ENCODE results near the gene TSPAN31. TPM values are rescaled to one million over a fixed set of nuclear protein-coding genes. Genes with fewer than 3 reads are reported as not detected.

TSPAN31 gene
- polyA plus RNA-seq, 2 of the 4 experiments (the other 2 are of a cell fraction): 20.6 to 51.9 TPM

DNA sequence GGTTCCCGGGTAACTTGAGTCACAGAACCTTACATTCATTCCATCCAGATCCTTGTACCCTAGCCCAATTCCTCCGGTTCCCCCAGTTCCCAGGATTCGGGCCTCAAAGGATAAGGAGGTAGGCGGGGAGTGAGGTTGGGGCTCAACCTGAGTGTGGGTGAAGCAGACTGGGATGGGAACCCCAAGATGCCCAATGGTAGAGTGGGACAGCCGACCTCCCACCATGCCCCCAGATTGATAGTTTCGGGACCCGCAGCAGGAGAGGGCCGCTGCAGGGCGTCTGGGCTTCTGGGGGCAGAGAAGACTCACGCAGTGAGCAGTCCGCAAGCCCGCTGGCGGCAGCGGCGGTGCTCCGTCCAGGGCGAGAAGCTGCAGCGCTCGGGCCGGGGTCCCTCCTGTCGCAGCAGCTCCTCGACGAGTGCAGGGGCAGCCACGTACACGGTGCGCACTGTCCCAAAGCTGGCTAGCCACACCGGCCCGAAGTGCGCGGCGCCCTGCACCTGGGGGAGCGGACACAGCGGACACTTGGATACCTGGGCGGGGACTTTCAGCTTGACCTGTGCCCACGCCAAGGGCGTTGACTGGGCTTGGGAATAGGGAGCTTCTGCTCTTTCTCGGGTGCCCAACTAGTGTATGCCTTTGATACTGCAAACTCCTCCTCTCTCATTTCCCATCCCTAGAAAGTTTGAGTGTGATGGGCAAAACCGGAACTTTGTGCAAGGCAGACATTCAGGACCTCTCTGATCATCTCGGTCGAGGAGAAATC, 21.0 kb downstream of the TSPAN31 start:
- H3K4me3 ChIP-seq: peak overlapping the region; percentile 52

DNA sequence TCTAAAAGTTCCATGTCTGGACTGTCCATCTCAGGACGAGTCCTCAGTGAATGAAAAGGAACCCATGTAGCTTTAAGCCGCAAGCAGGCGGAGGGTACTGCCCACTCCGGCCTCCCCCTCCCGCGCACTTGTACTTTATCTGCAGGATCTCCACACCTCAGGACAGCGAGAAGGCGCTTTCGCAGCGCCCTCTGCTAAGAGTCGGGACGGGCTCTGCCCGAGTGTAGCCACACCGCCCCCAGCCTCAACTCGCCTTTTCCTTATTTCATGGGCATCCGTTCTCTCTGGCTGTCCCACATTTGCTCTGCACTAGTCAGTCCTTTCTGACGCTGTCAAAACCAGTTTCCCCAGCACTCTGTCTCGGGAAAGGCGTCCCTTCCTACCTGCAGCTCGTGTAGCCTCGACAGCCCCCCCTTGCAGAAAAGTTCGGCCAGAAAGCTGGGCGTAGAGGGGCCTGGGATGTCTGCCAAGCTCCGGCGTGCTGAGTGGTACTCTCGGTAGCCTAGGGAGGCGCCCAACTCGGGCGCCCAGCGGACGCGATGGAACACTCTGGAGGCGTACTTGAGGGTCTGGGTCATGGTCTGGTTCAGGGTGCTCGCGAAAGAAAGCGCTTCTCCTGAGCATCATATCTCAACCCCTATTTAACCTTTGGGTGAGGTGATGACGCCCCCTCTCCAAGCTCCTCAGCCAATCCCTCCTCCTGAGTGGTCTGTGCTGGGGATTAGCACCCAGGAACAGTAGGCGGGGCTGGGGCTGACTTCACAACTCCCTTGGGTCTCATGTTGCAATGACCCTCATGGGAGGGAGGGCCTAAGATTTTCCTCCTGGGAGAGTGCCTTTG, 21.8 kb downstream of the TSPAN31 start, which contains the start of gene CYP27B1:
CYP27B1 (minus strand) TSS at position 615 of the 841 bp plus-strand sequence; CDS start at position 578, 37 bp downstream.
- peak in 1 of 2 experiments; percentile 54 for DNase-seq (ENCODE audit: low read depth in 1 of 2, low spot score in 1 of 2)
- TF ChIP-seq KDM1A (IDR thresholded peaks at IDR 0.05; ENCODE audit: low read depth): no peak
- TF ChIP-seq SREBF2 (IDR thresholded peaks at IDR 0.05): no peak
- TF ChIP-seq, protein P1, sequence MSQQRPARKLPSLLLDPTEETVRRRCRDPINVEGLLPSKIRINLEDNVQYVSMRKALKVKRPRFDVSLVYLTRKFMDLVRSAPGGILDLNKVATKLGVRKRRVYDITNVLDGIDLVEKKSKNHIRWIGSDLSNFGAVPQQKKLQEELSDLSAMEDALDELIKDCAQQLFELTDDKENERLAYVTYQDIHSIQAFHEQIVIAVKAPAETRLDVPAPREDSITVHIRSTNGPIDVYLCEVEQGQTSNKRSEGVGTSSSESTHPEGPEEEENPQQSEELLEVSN (IDR thresholded peaks at IDR 0.05; ENCODE audit: borderline replicate concordance, low read depth): no peak; the same call in 1 of the 2 replicates
- 0 out of 2 replicates have a peak, but pooled peaks have one; percentile 18 for TF ChIP-seq TFCP2L1 (CRISPR knock-in tag; IDR thresholded peaks at IDR 0.05)
- TF ChIP-seq, protein P2, sequence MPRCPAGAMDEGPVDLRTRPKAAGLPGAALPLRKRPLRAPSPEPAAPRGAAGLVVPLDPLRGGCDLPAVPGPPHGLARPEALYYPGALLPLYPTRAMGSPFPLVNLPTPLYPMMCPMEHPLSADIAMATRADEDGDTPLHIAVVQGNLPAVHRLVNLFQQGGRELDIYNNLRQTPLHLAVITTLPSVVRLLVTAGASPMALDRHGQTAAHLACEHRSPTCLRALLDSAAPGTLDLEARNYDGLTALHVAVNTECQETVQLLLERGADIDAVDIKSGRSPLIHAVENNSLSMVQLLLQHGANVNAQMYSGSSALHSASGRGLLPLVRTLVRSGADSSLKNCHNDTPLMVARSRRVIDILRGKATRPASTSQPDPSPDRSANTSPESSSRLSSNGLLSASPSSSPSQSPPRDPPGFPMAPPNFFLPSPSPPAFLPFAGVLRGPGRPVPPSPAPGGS (IDR thresholded peaks at IDR 0.05): no peak
- TF ChIP-seq ZFP36 (IDR thresholded peaks at IDR 0.05; ENCODE audit: borderline replicate concordance, partially characterized antibody): no peak
- no peak for TF ChIP-seq HEYL (CRISPR knock-in tag; IDR thresholded peaks at IDR 0.05)
- TF ChIP-seq, protein P3, sequence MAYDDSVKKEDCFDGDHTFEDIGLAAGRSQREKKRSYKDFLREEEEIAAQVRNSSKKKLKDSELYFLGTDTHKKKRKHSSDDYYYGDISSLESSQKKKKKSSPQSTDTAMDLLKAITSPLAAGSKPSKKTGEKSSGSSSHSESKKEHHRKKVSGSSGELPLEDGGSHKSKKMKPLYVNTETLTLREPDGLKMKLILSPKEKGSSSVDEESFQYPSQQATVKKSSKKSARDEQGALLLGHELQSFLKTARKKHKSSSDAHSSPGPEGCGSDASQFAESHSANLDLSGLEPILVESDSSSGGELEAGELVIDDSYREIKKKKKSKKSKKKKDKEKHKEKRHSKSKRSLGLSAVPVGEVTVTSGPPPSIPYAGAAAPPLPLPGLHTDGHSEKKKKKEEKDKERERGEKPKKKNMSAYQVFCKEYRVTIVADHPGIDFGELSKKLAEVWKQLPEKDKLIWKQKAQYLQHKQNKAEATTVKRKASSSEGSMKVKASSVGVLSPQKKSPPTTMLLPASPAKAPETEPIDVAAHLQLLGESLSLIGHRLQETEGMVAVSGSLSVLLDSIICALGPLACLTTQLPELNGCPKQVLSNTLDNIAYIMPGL (CRISPR knock-in tag; IDR thresholded peaks at IDR 0.05; ENCODE audit: borderline replicate concordance): no peak
- peak; percentile 59 for TF ChIP-seq GATA3 (IDR thresholded peaks at IDR 0.05; ENCODE audit: borderline replicate concordance)
- TF ChIP-seq, protein P4, sequence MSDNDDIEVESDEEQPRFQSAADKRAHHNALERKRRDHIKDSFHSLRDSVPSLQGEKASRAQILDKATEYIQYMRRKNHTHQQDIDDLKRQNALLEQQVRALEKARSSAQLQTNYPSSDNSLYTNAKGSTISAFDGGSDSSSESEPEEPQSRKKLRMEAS (IDR thresholded peaks at IDR 0.05): 0 out of 2 replicates have a peak, but pooled peaks have one; percentile 16
- TF ChIP-seq JUN (IDR thresholded peaks at IDR 0.05): peak in 1 of 2 experiments; percentile 8; a peak in 1 of 5 replicates
- no peak for TF ChIP-seq KDM5A (IDR thresholded peaks at IDR 0.05)
- no peak for TF ChIP-seq ATOH8 (CRISPR knock-in tag; IDR thresholded peaks at IDR 0.05; ENCODE audit: low read depth)
- TF ChIP-seq RAD21 (conservative IDR thresholded peaks at IDR 0.05 in 1 of 2, IDR thresholded peaks at IDR 0.05 in 1 of 2): no peak
- TF ChIP-seq POLR2AphosphoS2 (conservative IDR thresholded peaks at IDR 0.05; ENCODE audit: low read length): no peak

More for the DNA sequence above, 21.0 kb downstream of the TSPAN31 start:
- TF ChIP-seq ZC3H11A (IDR thresholded peaks at IDR 0.05) (no peak), KDM1A (IDR thresholded peaks at IDR 0.05; ENCODE audit: low read depth) (no peak), RNF2 (IDR thresholded peaks at IDR 0.05; ENCODE audit: borderline replicate concordance, low read depth) (no peak), HEYL (CRISPR knock-in tag; IDR thresholded peaks at IDR 0.05) (no peak), MYC (IDR thresholded peaks at IDR 0.05; ENCODE audit: borderline replicate concordance, low read length) (no peak), RFX5 (IDR thresholded peaks at IDR 0.05) (no peak), MAZ (IDR thresholded peaks at IDR 0.05; ENCODE audit: borderline replicate concordance, low read depth, low read length) (no peak), KDM5A (IDR thresholded peaks at IDR 0.05) (no peak), PBX3 (IDR thresholded peaks at IDR 0.05) (peak; percentile 55), PHF8 (IDR thresholded peaks at IDR 0.05; ENCODE audit: borderline replicate concordance, low read depth) (no peak)
- TF ChIP-seq, protein P3 (CRISPR knock-in tag; IDR thresholded peaks at IDR 0.05; ENCODE audit: borderline replicate concordance): no peak
- TF ChIP-seq, protein P4 (IDR thresholded peaks at IDR 0.05): 0 out of 2 replicates have a peak, but pooled peaks have one; percentile 29
- ATAC-seq: peak; percentile 28 to 47
- ChIA-PET POLR2A (interaction anchor here (2.2 kb wide), 1 partner anchor 21 kb away, joined by 7 read pairs; the partner anchor contains the start of gene TSPAN31), CTCF (interaction anchor here (0.9 to 8.0 kb wide), 12 partner anchors 9 to 183 kb away, joined by 3 to 117 read pairs (median 4); partner anchors contain the start of genes MARCHF9 and TSFM)
- 8% methylated on average over 25 of the region's 40 CpGs for WGBS (ENCODE audit: missing lambda C conversion rate)
- no peak for FAIRE-seq
- H3K9me3 ChIP-seq: no peaks in the 10 kb centered on the region
- DNase-seq (ENCODE audit: low read depth in 1 of 2, low spot score in 1 of 2): no peak
- H3K27ac ChIP-seq: peak overlapping the region; percentile 62 to 88; a peak in 5 of 6 replicates
- peaks cover 28% of the 10 kb centered on the region for H3K4me1 ChIP-seq
- H3K4me2 ChIP-seq: peak overlapping the region; percentile 98

More for the DNA sequence above, 21.8 kb downstream of the TSPAN31 start, which contains the start of gene CYP27B1:
- no peak for FAIRE-seq
- Histone ChIP-seq H3K4me3 (peak within 1 kb of the TSS; percentile 52), H3K4me2 (peak within 1 kb of the TSS; percentile 98), H3K4me1 (peaks cover 32% of the 10 kb centered on the region), H3K27ac (peak within 1 kb of the TSS in 1 of 2 experiments; percentile 88; a peak in 3 of 6 replicates), H3K9me3 (no peaks in the 10 kb centered on the region)
- ATAC-seq: peak; percentile 23 to 45
- ChIA-PET CTCF (interaction anchor here (0.9 to 8.0 kb wide), 16 partner anchors 8 to 183 kb away, joined by 3 to 117 read pairs (median 4); partner anchors contain the start of genes CDK4, MARCHF9 and TSFM), POLR2A (interaction anchor here (1.1 to 2.2 kb wide), 3 partner anchors 10 to 31 kb away, joined by 3 to 7 read pairs (median 3); partner anchors contain the start of gene TSPAN31)
- 34% methylated on average over 38 of the region's 38 CpGs for WGBS (ENCODE audit: missing lambda C conversion rate)

Measured in A549 (cell line).